Muscle layer of duodenum (tissue), 2 donors: ENCODE measurements around the gene PHETA1.

Experiments used
- H3K27ac ChIP-seq: one replicate; pipeline ENCODE4 v1.7.0; 2013; ENCODE audit warnings: mild to moderate bottlenecking, low read length
- H3K27me3 ChIP-seq: one replicate; pipeline ENCODE4 v1.7.0; 2013; ENCODE audit warnings: low read depth, mild to moderate bottlenecking, control low read depth, low read length
- H3K36me3 ChIP-seq, 2 donors: one replicate each; pipeline ENCODE4 v1.7.0; 2013; ENCODE audit warnings: low read length in 2 of 2, control low read depth in 1 of 2, mild to moderate bottlenecking in 1 of 2; ENCODE audit not compliant: insufficient read depth in 2 of 2, control insufficient read depth in 1 of 2
- H3K4me1 ChIP-seq, 2 donors: one replicate each; pipeline ENCODE4 v1.7.0; 2013; ENCODE audit warnings: low read length in 2 of 2, mild to moderate bottlenecking in 2 of 2, control low read depth in 1 of 2, moderate library complexity in 1 of 2; ENCODE audit not compliant: insufficient read depth in 2 of 2, control insufficient read depth in 1 of 2
- H3K4me3 ChIP-seq, 2 donors: one replicate each; pipeline ENCODE4 v1.7.0; 2013; ENCODE audit warnings: low read length in 2 of 2, low read depth in 1 of 2, mild to moderate bottlenecking in 1 of 2
- H3K9me3 ChIP-seq, 2 donors: one replicate each; pipeline ENCODE4 v1.7.0; 2013; ENCODE audit warnings: low read length in 2 of 2, control low read depth in 1 of 2, mild to moderate bottlenecking in 1 of 2; ENCODE audit not compliant: control insufficient read depth in 1 of 2
- donor health status: healthy.

PHETA1 gene

GRCh38 chr12:111354511-111354910 is 14.4 kb downstream of the PHETA1 start:
- no peaks in the 10 kb centered on the region for H3K36me3 ChIP-seq
- H3K9me3 ChIP-seq = no peaks in the 10 kb centered on the region
- H3K27ac ChIP-seq = no peak overlapping the region
- H3K4me3 ChIP-seq = no peak overlapping the region
- H3K27me3 ChIP-seq = no peaks in the 10 kb centered on the region
- no peaks in the 10 kb centered on the region for H3K4me1 ChIP-seq

- Histone ChIP-seq H3K27ac (no peak overlapping the region), H3K9me3 (peaks cover 0 to 6% of the 10 kb centered on the region in 2 donors), H3K36me3 (no peaks in the 10 kb centered on the region), H3K4me1 (no peaks in the 10 kb centered on the region), H3K27me3 (no peaks in the 10 kb centered on the region), H3K4me3 (no peak overlapping the region)
These were observed 15.1 kb downstream of the PHETA1 start for GRCh38 chr12:111353603-111354295.

GRCh38 chr12:111353026-111353425 is 15.9 kb downstream of the PHETA1 start:
- Histone ChIP-seq H3K36me3 (no peaks in the 10 kb centered on the region), H3K27ac (no peak overlapping the region), H3K4me3 (no peak overlapping the region), H3K4me1 (no peaks in the 10 kb centered on the region), H3K9me3 (peaks cover 0 to 11% of the 10 kb centered on the region in 2 donors), H3K27me3 (no peaks in the 10 kb centered on the region)

GRCh38 chr12:111352296-111352993 is 16.4 kb downstream of the PHETA1 start:
- Histone ChIP-seq H3K4me3 (no peak overlapping the region), H3K4me1 (no peaks in the 10 kb centered on the region), H3K27ac (no peak overlapping the region), H3K9me3 (peaks cover 0 to 17% of the 10 kb centered on the region in 2 donors), H3K36me3 (no peaks in the 10 kb centered on the region), H3K27me3 (no peaks in the 10 kb centered on the region)

GRCh38 chr12:111351026-111351425 is 17.9 kb downstream of the PHETA1 start:
- no peaks in the 10 kb centered on the region for H3K4me1 ChIP-seq

GRCh38 chr12:111349748-111350520 is 19.0 kb downstream of the PHETA1 start:
- Histone ChIP-seq H3K27ac (no peak overlapping the region), H3K9me3 (peaks cover 0 to 19% of the 10 kb centered on the region in 2 donors), H3K36me3 (no peaks in the 10 kb centered on the region), H3K4me1 (no peaks in the 10 kb centered on the region), H3K27me3 (no peaks in the 10 kb centered on the region), H3K4me3 (peak overlapping the region in 1 of 2 donors; percentile 3)

More at GRCh38 chr12:111351026-111351425, 17.9 kb downstream of the PHETA1 start:
- H3K27ac ChIP-seq = no peak overlapping the region
- H3K36me3 ChIP-seq = no peaks in the 10 kb centered on the region
- H3K4me3 ChIP-seq = no peak overlapping the region
- no peaks in the 10 kb centered on the region for H3K27me3 ChIP-seq
- H3K9me3 ChIP-seq = peaks cover 0 to 19% of the 10 kb centered on the region in 2 donors

GRCh38 chr12:111349101-111349747 is 19.7 kb downstream of the PHETA1 start:
- H3K9me3 ChIP-seq = peaks cover 0 to 21% of the 10 kb centered on the region in 2 donors
- no peak overlapping the region for H3K27ac ChIP-seq
- H3K4me1 ChIP-seq = no peaks in the 10 kb centered on the region
- no peaks in the 10 kb centered on the region for H3K36me3 ChIP-seq
- peak overlapping the region in 1 of 2 donors; percentile 3 for H3K4me3 ChIP-seq
- no peaks in the 10 kb centered on the region for H3K27me3 ChIP-seq

- Histone ChIP-seq H3K4me1 (no peaks in the 10 kb centered on the region), H3K27ac (no peak overlapping the region), H3K27me3 (no peaks in the 10 kb centered on the region), H3K4me3 (no peak overlapping the region), H3K36me3 (no peaks in the 10 kb centered on the region), H3K9me3 (peaks cover 0 to 24% of the 10 kb centered on the region in 2 donors)
These were observed 20.8 kb downstream of the PHETA1 start for GRCh38 chr12:111347891-111348644.

- Histone ChIP-seq H3K27me3 (no peaks in the 10 kb centered on the region), H3K9me3 (peaks cover 0 to 24% of the 10 kb centered on the region in 2 donors), H3K4me1 (no peaks in the 10 kb centered on the region)
These were observed 24.5 kb downstream of the PHETA1 start for GRCh38 chr12:111344254-111344875.

GRCh38 chr12:111343181-111343580 is 25.7 kb downstream of the PHETA1 start:
- Histone ChIP-seq H3K27me3 (no peaks in the 10 kb centered on the region), H3K27ac (no peak overlapping the region), H3K4me1 (no peaks in the 10 kb centered on the region), H3K36me3 (no peaks in the 10 kb centered on the region), H3K4me3 (no peak overlapping the region), H3K9me3 (peaks cover 0 to 15% of the 10 kb centered on the region in 2 donors)

More at GRCh38 chr12:111344254-111344875, 24.5 kb downstream of the PHETA1 start:
- Histone ChIP-seq H3K4me3 (no peak overlapping the region), H3K27ac (no peak overlapping the region), H3K36me3 (no peaks in the 10 kb centered on the region)
